Measurements from ENCODE around the gene GABRB1.

Gene GABRB1

DNA sequence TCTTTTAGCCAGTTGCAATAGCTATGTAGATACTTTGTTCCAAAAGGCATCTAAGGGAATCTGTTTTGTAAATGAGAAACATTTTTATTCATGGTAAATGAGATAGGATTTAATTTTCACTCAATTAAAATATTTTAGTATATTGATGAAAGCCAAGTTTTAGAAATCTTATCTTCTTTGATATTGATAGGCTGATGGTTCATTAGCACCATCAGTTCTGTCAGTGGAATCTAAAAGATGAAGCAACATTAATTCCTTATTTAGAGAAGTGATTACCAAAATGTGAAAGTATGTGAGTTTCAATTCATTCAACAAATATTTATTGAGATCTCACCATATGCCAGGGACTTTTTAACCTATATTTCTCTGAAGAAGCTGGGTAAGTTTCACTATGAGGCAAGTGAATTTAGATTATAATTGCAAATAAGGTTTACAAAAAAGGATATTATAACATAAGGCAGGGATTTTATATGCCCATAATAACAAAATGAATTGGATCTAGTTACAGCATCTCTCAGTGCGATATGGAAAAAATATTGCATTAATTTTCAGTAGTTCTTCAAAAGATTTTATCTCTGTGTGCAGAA, 79.3 kb downstream of the GABRB1 start:
- H3K4me1 ChIP-seq (ENCODE audit: control insufficient read depth, insufficient read depth, low read length, unreplicated experiment), result peaks cover 5% of the 10 kb centered on the region
- no peaks in the 10 kb centered on the region for H3K79me2 ChIP-seq (ENCODE audit: control insufficient read depth, insufficient read depth, low read length, unreplicated experiment)
- H3K27me3 ChIP-seq (ENCODE audit: insufficient read depth, low read length), result no peaks in the 10 kb centered on the region
- no peak overlapping the region for H3K27ac ChIP-seq (ENCODE audit: low read depth, low read length)
- no peak overlapping the region for H3K4me3 ChIP-seq (ENCODE audit: low read depth, low read length)
- no peaks in the 10 kb centered on the region for H3K36me3 ChIP-seq (ENCODE audit: insufficient read depth, low read length)
- no peak overlapping the region for H2AFZ ChIP-seq (ENCODE audit: low read length, unreplicated experiment)

DNA sequence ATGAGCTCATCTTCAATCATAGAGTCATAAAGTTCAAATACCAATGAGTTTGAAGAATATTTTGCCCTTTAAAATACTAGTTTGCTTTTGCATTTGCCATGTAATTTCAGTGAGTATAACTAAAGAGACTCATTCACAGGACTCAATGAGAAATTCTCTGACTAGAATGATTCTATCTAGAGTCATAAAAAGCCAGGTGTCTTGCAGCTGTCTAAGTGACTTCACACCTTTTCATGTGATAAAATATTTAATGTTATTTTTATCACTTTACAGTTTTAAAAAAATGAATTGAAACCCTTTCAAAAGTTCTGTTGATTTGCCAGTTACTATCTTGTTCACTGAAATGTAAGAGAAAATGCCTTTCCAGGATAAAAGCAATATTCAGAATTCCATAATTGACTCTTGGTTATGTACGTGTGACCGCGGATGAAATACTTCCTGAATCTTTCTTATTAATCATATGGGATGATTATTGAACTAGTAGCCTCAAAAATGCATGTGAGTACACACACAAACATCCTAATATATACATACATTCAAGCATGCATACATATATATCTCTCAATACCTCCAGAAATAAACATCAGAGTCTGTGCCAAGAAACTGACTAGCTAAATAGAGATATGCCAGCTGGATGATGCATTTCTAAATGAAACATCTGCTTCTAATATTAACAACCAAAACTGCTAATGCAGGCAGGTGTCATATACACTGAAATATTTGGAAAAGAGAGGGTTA, 87.0 kb downstream of the GABRB1 start:
- H3K4me3 ChIP-seq (ENCODE audit: low read depth, low read length), result no peak overlapping the region
- H2AFZ ChIP-seq (ENCODE audit: low read length, unreplicated experiment), result no peak overlapping the region
- no peaks in the 10 kb centered on the region for H3K4me1 ChIP-seq (ENCODE audit: control insufficient read depth, insufficient read depth, low read length, unreplicated experiment)
- H3K27ac ChIP-seq (ENCODE audit: low read depth, low read length), result no peak overlapping the region
- H3K27me3 ChIP-seq (ENCODE audit: insufficient read depth, low read length), result peaks cover 9% of the 10 kb centered on the region; the same call in 1 of the 2 replicates
- H3K36me3 ChIP-seq (ENCODE audit: insufficient read depth, low read length), result no peaks in the 10 kb centered on the region
- no peaks in the 10 kb centered on the region for H3K79me2 ChIP-seq (ENCODE audit: control insufficient read depth, insufficient read depth, low read length, unreplicated experiment)

- H3K27ac ChIP-seq (ENCODE audit: low read depth, low read length), result no peak overlapping the region
- H3K27me3 ChIP-seq (ENCODE audit: insufficient read depth, low read length), result peaks cover 9% of the 10 kb centered on the region; the same call in 1 of the 2 replicates
- no peaks in the 10 kb centered on the region for H3K4me1 ChIP-seq (ENCODE audit: control insufficient read depth, insufficient read depth, low read length, unreplicated experiment)
- no peaks in the 10 kb centered on the region for H3K36me3 ChIP-seq (ENCODE audit: insufficient read depth, low read length)
- no peaks in the 10 kb centered on the region for H3K79me2 ChIP-seq (ENCODE audit: control insufficient read depth, insufficient read depth, low read length, unreplicated experiment)
- no peak overlapping the region for H3K4me3 ChIP-seq (ENCODE audit: low read depth, low read length)
- H2AFZ ChIP-seq (ENCODE audit: low read length, unreplicated experiment), result no peak overlapping the region
These were observed 89.4 kb downstream of the GABRB1 start for GRCh38 chr4:47120783-47121182.

DNA sequence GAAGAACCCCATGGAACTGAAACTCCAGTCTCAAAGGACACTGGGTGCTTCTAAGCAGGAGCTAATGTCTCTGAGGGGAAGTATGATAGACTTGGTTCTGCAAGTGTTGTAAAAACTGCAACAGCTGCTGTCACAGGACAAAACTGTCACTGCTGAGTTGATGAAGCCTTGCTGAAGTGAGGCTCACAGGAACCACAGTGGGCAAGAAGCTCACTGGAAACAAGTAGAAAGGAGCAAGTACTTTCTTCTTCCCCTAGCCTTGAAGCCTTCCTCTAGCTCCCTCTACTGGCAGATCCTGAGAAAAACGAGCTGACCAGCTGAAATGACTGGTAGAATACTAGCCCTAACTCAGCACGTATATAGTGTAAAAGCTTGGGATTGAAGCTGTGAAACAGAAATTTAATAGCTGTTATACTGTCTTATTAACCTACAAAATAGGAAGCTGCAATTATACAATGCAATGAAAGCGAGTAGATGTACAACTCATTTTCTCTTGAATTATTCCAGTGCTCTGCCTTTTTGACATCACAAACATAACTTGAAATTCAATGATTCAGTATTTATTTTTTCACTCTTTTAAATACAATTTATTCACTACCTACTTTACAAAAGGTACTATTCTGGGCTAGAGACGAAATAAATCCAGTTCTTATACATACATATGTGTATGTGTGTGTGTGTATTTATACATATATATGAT, 91.4 kb downstream of the GABRB1 start:
- H3K27ac ChIP-seq (ENCODE audit: low read depth, low read length), result no peak overlapping the region

DNA sequence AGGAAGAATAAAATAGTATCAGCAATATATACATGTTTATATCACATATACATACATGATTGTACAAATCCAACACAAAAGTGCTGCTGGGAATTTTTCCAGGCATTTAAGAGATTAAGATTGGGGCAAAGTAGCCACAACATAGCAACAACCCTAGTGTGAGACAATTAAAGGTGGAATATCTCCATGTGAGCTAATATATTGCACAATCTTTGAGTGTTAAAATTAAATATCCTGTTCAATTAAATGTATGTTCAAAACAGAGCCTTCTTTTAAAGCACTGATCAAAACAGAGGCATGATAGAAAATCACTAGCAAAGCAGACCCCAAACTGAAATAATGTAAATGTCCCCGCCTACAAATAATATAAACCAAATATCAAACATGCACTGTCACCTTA, 97.6 kb downstream of the GABRB1 start:
- H3K79me2 ChIP-seq (ENCODE audit: control insufficient read depth, insufficient read depth, low read length, unreplicated experiment), result no peaks in the 10 kb centered on the region
- H3K4me3 ChIP-seq (ENCODE audit: low read depth, low read length), result no peak overlapping the region
- no peak overlapping the region for H2AFZ ChIP-seq (ENCODE audit: low read length, unreplicated experiment)
- no peaks in the 10 kb centered on the region for H3K27me3 ChIP-seq (ENCODE audit: insufficient read depth, low read length)
- no peaks in the 10 kb centered on the region for H3K4me1 ChIP-seq (ENCODE audit: control insufficient read depth, insufficient read depth, low read length, unreplicated experiment)
- H3K27ac ChIP-seq (ENCODE audit: low read depth, low read length), result no peak overlapping the region
- H3K36me3 ChIP-seq (ENCODE audit: insufficient read depth, low read length), result no peaks in the 10 kb centered on the region

More for the DNA sequence above, 91.4 kb downstream of the GABRB1 start:
- Histone ChIP-seq H3K27me3 (ENCODE audit: insufficient read depth, low read length) (peaks cover 9% of the 10 kb centered on the region; the same call in 1 of the 2 replicates), H3K4me1 (ENCODE audit: control insufficient read depth, insufficient read depth, low read length, unreplicated experiment) (no peaks in the 10 kb centered on the region), H3K4me3 (ENCODE audit: low read depth, low read length) (no peak overlapping the region), H3K36me3 (ENCODE audit: insufficient read depth, low read length) (no peaks in the 10 kb centered on the region), H2AFZ (ENCODE audit: low read length, unreplicated experiment) (peak overlapping the region; percentile 75), H3K79me2 (ENCODE audit: control insufficient read depth, insufficient read depth, low read length, unreplicated experiment) (no peaks in the 10 kb centered on the region)

GRCh38 chr4:47135210-47135609, 103.8 kb downstream of the GABRB1 start:
- Histone ChIP-seq H3K4me1 (ENCODE audit: control insufficient read depth, insufficient read depth, low read length, unreplicated experiment) (no peaks in the 10 kb centered on the region), H2AFZ (ENCODE audit: low read length, unreplicated experiment) (no peak overlapping the region), H3K79me2 (ENCODE audit: control insufficient read depth, insufficient read depth, low read length, unreplicated experiment) (no peaks in the 10 kb centered on the region), H3K4me3 (ENCODE audit: low read depth, low read length) (no peak overlapping the region), H3K27ac (ENCODE audit: low read depth, low read length) (no peak overlapping the region), H3K27me3 (ENCODE audit: insufficient read depth, low read length) (no peaks in the 10 kb centered on the region), H3K36me3 (ENCODE audit: insufficient read depth, low read length) (no peaks in the 10 kb centered on the region)

- H3K36me3 ChIP-seq (ENCODE audit: insufficient read depth, low read length), result no peaks in the 10 kb centered on the region
- no peak overlapping the region for H2AFZ ChIP-seq (ENCODE audit: low read length, unreplicated experiment)
- peaks cover 7% of the 10 kb centered on the region for H3K4me1 ChIP-seq (ENCODE audit: control insufficient read depth, insufficient read depth, low read length, unreplicated experiment)
- no peak overlapping the region for H3K4me3 ChIP-seq (ENCODE audit: low read depth, low read length)
- no peaks in the 10 kb centered on the region for H3K79me2 ChIP-seq (ENCODE audit: control insufficient read depth, insufficient read depth, low read length, unreplicated experiment)
- H3K27me3 ChIP-seq (ENCODE audit: insufficient read depth, low read length), result no peaks in the 10 kb centered on the region
- H3K27ac ChIP-seq (ENCODE audit: low read depth, low read length), result no peak overlapping the region
These were observed 111.9 kb downstream of the GABRB1 start for GRCh38 chr4:47143261-47143660.

GRCh38 chr4:47145630-47146029, 114.3 kb downstream of the GABRB1 start:
- H3K36me3 ChIP-seq (ENCODE audit: insufficient read depth, low read length), result no peaks in the 10 kb centered on the region
- H3K4me3 ChIP-seq (ENCODE audit: low read depth, low read length), result no peak overlapping the region
- H3K27me3 ChIP-seq (ENCODE audit: insufficient read depth, low read length), result no peaks in the 10 kb centered on the region
- no peaks in the 10 kb centered on the region for H3K79me2 ChIP-seq (ENCODE audit: control insufficient read depth, insufficient read depth, low read length, unreplicated experiment)
- no peak overlapping the region for H3K27ac ChIP-seq (ENCODE audit: low read depth, low read length)
- H2AFZ ChIP-seq (ENCODE audit: low read length, unreplicated experiment), result no peak overlapping the region
- peaks cover 7% of the 10 kb centered on the region for H3K4me1 ChIP-seq (ENCODE audit: control insufficient read depth, insufficient read depth, low read length, unreplicated experiment)

GRCh38 chr4:47154816-47155370, 123.5 kb downstream of the GABRB1 start:
- Histone ChIP-seq H2AFZ (ENCODE audit: low read length, unreplicated experiment) (no peak overlapping the region), H3K36me3 (ENCODE audit: insufficient read depth, low read length) (no peaks in the 10 kb centered on the region), H3K4me1 (ENCODE audit: control insufficient read depth, insufficient read depth, low read length, unreplicated experiment) (no peaks in the 10 kb centered on the region)

GRCh38 chr4:47155919-47156318, 124.6 kb downstream of the GABRB1 start:
- H3K79me2 ChIP-seq (ENCODE audit: control insufficient read depth, insufficient read depth, low read length, unreplicated experiment), result no peaks in the 10 kb centered on the region

More at GRCh38 chr4:47154816-47155370, 123.5 kb downstream of the GABRB1 start:
- no peak overlapping the region for H3K4me3 ChIP-seq (ENCODE audit: low read depth, low read length)
- no peaks in the 10 kb centered on the region for H3K27me3 ChIP-seq (ENCODE audit: insufficient read depth, low read length)
- H3K79me2 ChIP-seq (ENCODE audit: control insufficient read depth, insufficient read depth, low read length, unreplicated experiment), result no peaks in the 10 kb centered on the region
- no peak overlapping the region for H3K27ac ChIP-seq (ENCODE audit: low read depth, low read length)

More at GRCh38 chr4:47155919-47156318, 124.6 kb downstream of the GABRB1 start:
- no peaks in the 10 kb centered on the region for H3K36me3 ChIP-seq (ENCODE audit: insufficient read depth, low read length)
- H3K4me3 ChIP-seq (ENCODE audit: low read depth, low read length), result no peak overlapping the region
- no peaks in the 10 kb centered on the region for H3K27me3 ChIP-seq (ENCODE audit: insufficient read depth, low read length)
- H3K27ac ChIP-seq (ENCODE audit: low read depth, low read length), result no peak overlapping the region
- no peak overlapping the region for H2AFZ ChIP-seq (ENCODE audit: low read length, unreplicated experiment)
- H3K4me1 ChIP-seq (ENCODE audit: control insufficient read depth, insufficient read depth, low read length, unreplicated experiment), result no peaks in the 10 kb centered on the region

Measured in ACC112 (cell line).